H9 (cell line): Measurements from ENCODE around the gene GH2. TPM values are rescaled to one million over a fixed set of nuclear protein-coding genes. Genes with fewer than 3 reads are reported as not detected.

Experiments
- DNase-seq: peaks from one replicate; pipeline ENCODE4 v3.0.0-alpha.2; 2017
- H2AFZ ChIP-seq: one replicate; pipeline ENCODE4 v1.6.1; 2013; ENCODE audit warnings: mild to moderate bottlenecking, low read length, control low read depth, moderate library complexity
- H2AK5ac ChIP-seq: 2 replicates; pipeline ENCODE4 v1.6.1; 2013; ENCODE audit warnings: low read length, control low read depth, mixed read lengths; ENCODE audit not compliant: insufficient read length
- H2BK120ac ChIP-seq: one replicate; pipeline ENCODE4 v1.6.1; 2013; ENCODE audit warnings: low read depth, mild to moderate bottlenecking, low read length, control low read depth, inconsistent platforms; ENCODE audit not compliant: poor library complexity, severe bottlenecking
- H2BK12ac ChIP-seq: 2 replicates; pipeline ENCODE4 v1.6.1; 2013; ENCODE audit warnings: low read length, control low read depth, mixed read lengths, low read depth; ENCODE audit not compliant: insufficient read length
- H2BK15ac ChIP-seq: 2 replicates; pipeline ENCODE4 v1.6.1; 2013; ENCODE audit warnings: low read depth, low read length, control low read depth
- H2BK20ac ChIP-seq: one replicate; pipeline ENCODE4 v1.6.1; 2013; ENCODE audit warnings: low read depth, mild to moderate bottlenecking, low read length, control low read depth, inconsistent platforms; ENCODE audit not compliant: poor library complexity, severe bottlenecking
- H2BK5ac ChIP-seq: 2 replicates; pipeline ENCODE4 v1.6.1; 2013; ENCODE audit warnings: low read length, control low read depth, mixed read lengths; ENCODE audit not compliant: insufficient read length
- H3K14ac ChIP-seq: 2 replicates; pipeline ENCODE4 v1.6.1; 2013; ENCODE audit warnings: low read length, control low read depth; ENCODE audit not compliant: insufficient read depth
- H3K18ac ChIP-seq: 2 replicates; pipeline ENCODE4 v1.6.1; 2013; ENCODE audit warnings: low read depth, mild to moderate bottlenecking, mixed read lengths, low read length, control low read depth; ENCODE audit not compliant: insufficient read length
- H3K23ac ChIP-seq: 2 replicates; pipeline ENCODE4 v1.6.1; 2013; ENCODE audit warnings: low read length, control low read depth, mixed read lengths, low read depth; ENCODE audit not compliant: insufficient read length
- H3K23me2 ChIP-seq: 2 replicates; pipeline ENCODE4 v1.6.1; 2013; ENCODE audit warnings: low read depth, mild to moderate bottlenecking, mixed read lengths, low read length, control low read depth; ENCODE audit not compliant: insufficient read length, poor library complexity, severe bottlenecking
- H3K27ac ChIP-seq: 2 replicates; pipeline ENCODE4 v1.5.1; 2013; ENCODE audit warnings: low read length, control low read depth, mixed read lengths, low read depth; ENCODE audit not compliant: insufficient read length
- H3K27me3 ChIP-seq: 2 replicates; pipeline ENCODE4 v1.6.1; 2013; ENCODE audit warnings: low read length, control low read depth, inconsistent platforms; ENCODE audit not compliant: insufficient read depth
- H3K4ac ChIP-seq: 2 replicates; pipeline ENCODE4 v1.6.1; 2013; ENCODE audit warnings: low read depth, mild to moderate bottlenecking, control low read depth, inconsistent platforms, low read length, moderate library complexity
- H3K4me1 ChIP-seq: 2 replicates; pipeline ENCODE4 v1.6.1; 2013; ENCODE audit warnings: low read length, control low read depth, inconsistent platforms; ENCODE audit not compliant: insufficient read depth
- H3K4me2 ChIP-seq: 2 replicates; pipeline ENCODE4 v1.6.1; 2013; ENCODE audit warnings: low read length, control low read depth, mixed read lengths; ENCODE audit not compliant: insufficient read length, insufficient read depth
- H3K56ac ChIP-seq: 2 replicates; pipeline ENCODE4 v1.6.1; 2013; ENCODE audit warnings: low read depth, mild to moderate bottlenecking, mixed read lengths, low read length, control low read depth; ENCODE audit not compliant: insufficient read length
- H3K79me1 ChIP-seq: 2 replicates; pipeline ENCODE4 v1.6.1; 2013; ENCODE audit warnings: low read depth, mild to moderate bottlenecking, moderate library complexity, low read length, control low read depth, inconsistent platforms; ENCODE audit not compliant: insufficient read depth, poor library complexity, severe bottlenecking
- H3K79me2 ChIP-seq: 2 replicates; pipeline ENCODE4 v1.6.1; 2013; ENCODE audit warnings: low read length, control low read depth, inconsistent platforms; ENCODE audit not compliant: insufficient read depth
- H3K9ac ChIP-seq: 2 replicates; pipeline ENCODE4 v1.6.1; 2013; ENCODE audit warnings: low read length, control low read depth, mixed read lengths; ENCODE audit not compliant: insufficient read length; ENCODE audit errors: extremely low read depth
- H3K9me3 ChIP-seq: one replicate; pipeline ENCODE4 v1.6.1; 2013; ENCODE audit warnings: low read depth, low read length, inconsistent platforms; ENCODE audit not compliant: control insufficient read depth
- H3T11ph ChIP-seq: one replicate; pipeline ENCODE4 v1.6.1; 2013; ENCODE audit warnings: mild to moderate bottlenecking, low read length, control low read depth, inconsistent platforms
- H4K20me1 ChIP-seq: one replicate; pipeline ENCODE4 v1.6.1; 2013; ENCODE audit not compliant: control insufficient read depth, insufficient read length, insufficient read depth
- H4K5ac ChIP-seq: 2 replicates; pipeline ENCODE4 v1.6.1; 2013; ENCODE audit warnings: low read depth, mild to moderate bottlenecking, mixed read lengths, low read length, control low read depth; ENCODE audit not compliant: insufficient read length
- H4K8ac ChIP-seq: replicated peaks from 2 replicates; pipeline ENCODE4 v1.6.1; 2013; ENCODE audit warnings: low read length, control low read depth, mixed read lengths, low read depth; ENCODE audit not compliant: insufficient read length
- H4K91ac ChIP-seq: 2 replicates; pipeline ENCODE4 v1.6.1; 2013; ENCODE audit warnings: low read depth, mild to moderate bottlenecking, moderate library complexity, mixed read lengths, low read length, control low read depth; ENCODE audit not compliant: insufficient read length
- H3K27ac Mint-ChIP-seq, 3 experiments: 2 replicates in 2 of 3; 3 replicates in 1 of 3; pipeline ENCODE4 v1.8.0; 2020 to 2021; ENCODE audit warnings: mixed read lengths in 3 of 3, mild to moderate bottlenecking in 1 of 3, moderate library complexity in 1 of 3
- H3K27me3 Mint-ChIP-seq: 2 replicates; pipeline ENCODE4 v1.8.0; 2021; ENCODE audit warnings: low read depth, mild to moderate bottlenecking, moderate library complexity, mixed read lengths
- H3K36me3 Mint-ChIP-seq, 3 experiments: 2 replicates in 2 of 3; 3 replicates in 1 of 3; pipeline ENCODE4 v1.8.0; 2020 to 2021; ENCODE audit warnings: low read depth in 3 of 3, mixed read lengths in 3 of 3; ENCODE audit not compliant: insufficient read depth in 1 of 3
- H3K4me1 Mint-ChIP-seq, 2 experiments: 2 replicates each; pipeline ENCODE4 v1.8.0; 2020; ENCODE audit warnings: mixed read lengths in 2 of 2
- H3K4me3 Mint-ChIP-seq, 2 experiments: 2 replicates in 1 of 2; 3 replicates in 1 of 2; pipeline ENCODE4 v1.8.0; 2020 to 2021; ENCODE audit warnings: mild to moderate bottlenecking in 2 of 2, mixed read lengths in 2 of 2, moderate library complexity in 1 of 2
- H3K9me3 Mint-ChIP-seq, 2 experiments: 2 replicates in 1 of 2; 3 replicates in 1 of 2; pipeline ENCODE4 v1.8.0; 2020; ENCODE audit warnings: mild to moderate bottlenecking in 2 of 2, mixed read lengths in 2 of 2, moderate library complexity in 1 of 2
- CTCF ChIP-seq: fragments of 200-600 bp; sonication (generic); conservative IDR thresholded peaks from 3 replicates; pipeline ENCODE4 v1.8.0; 2021; ENCODE audit warnings: antibody characterized with exemption, mild to moderate bottlenecking
- WGBS: extraction: QIAGEN DNeasy Blood & Tissue Kit; methylation state at CpG from one replicate; pipeline ENCODE4 v1.1.7; 2013; ENCODE audit warnings: missing lambda C conversion rate, low lambda C conversion rate, mixed read lengths; ENCODE audit not compliant: insufficient read length; ENCODE audit errors: extremely low coverage; 5-methylcytosine and 5-hydroxymethylcytosine counted together
- total RNA-seq: library from RNA; stranded (reverse); gene quantifications from 2 replicates; pipeline ENCODE4 v1.2.1, GENCODE V29; 2021

Gene GH2
- total RNA-seq, 1 experiment from 2014 or later, result 0.77 TPM

- Mint-ChIP-seq H3K4me3 (no peak overlapping the region), H3K27me3 (no peaks in the 10 kb centered on the region), H3K36me3 (peaks cover 25 to 50% (median 45%) of the 10 kb centered on the region in 3 experiments), H3K4me1 (peaks cover 25 to 38% of the 10 kb centered on the region in 2 experiments), H3K27ac (no peak overlapping the region), H3K9me3 (no peaks in the 10 kb centered on the region)
- Histone ChIP-seq H3T11ph (no peak overlapping the region), H3K79me2 (peaks cover 3% of the 10 kb centered on the region; the same call in 1 of the 2 replicates), H3K79me1 (peaks cover 3% of the 10 kb centered on the region), H2BK120ac (no peak overlapping the region), H2BK20ac (no peak overlapping the region), H3K23ac (no peak overlapping the region), H3K23me2 (peaks cover 10% of the 10 kb centered on the region), H4K91ac (no peak overlapping the region), H3K27me3 (no peaks in the 10 kb centered on the region), H3K18ac (no peak overlapping the region), H2BK15ac (no peak overlapping the region), H4K5ac (no peak overlapping the region), H3K9me3 (no peaks in the 10 kb centered on the region), H3K14ac (no peak overlapping the region), H2AFZ (no peak overlapping the region), H3K27ac (no peak overlapping the region), H4K20me1 (peaks cover 2% of the 10 kb centered on the region), H2AK5ac (no peak overlapping the region), H2BK12ac (no peak overlapping the region), H4K8ac (no peak overlapping the region), H3K4me1 (no peaks in the 10 kb centered on the region; the same call in 1 of the 2 replicates), H2BK5ac (no peak overlapping the region), H3K9ac (no peak overlapping the region), H3K56ac (no peak overlapping the region), H3K4ac (no peak overlapping the region), H3K4me2 (no peak overlapping the region)
- no peak for TF ChIP-seq CTCF
- WGBS, result no CpG with 5 or more reads among the region's 12 CpGs
- DNase-seq, result no peak
Measured at GRCh38 chr17:63837480-63837879, 44.3 kb downstream of the GH2 start.
